Left forelimb (tissue), 1 donor: ENCODE data around the gene AZU1.

ENCODE experiments used
- DNase-seq: peaks from one replicate; pipeline ENCODE4 v3.0.0-alpha.2; 2018; ENCODE audit warnings: low spot score

Gene AZU1

GRCh38 chr19:797528-798414 lies 29.9 kb upstream of the AZU1 start:
- peak; percentile 94 for DNase-seq

- DNase-seq, result no peak
These were observed 29.1 kb upstream of the AZU1 start for GRCh38 chr19:798415-799075.

- DNase-seq, result no peak
These were observed 28.4 kb upstream of the AZU1 start for GRCh38 chr19:799076-799881.

GRCh38 chr19:800360-801029 lies 27.1 kb upstream of the AZU1 start:
- DNase-seq, result no peak

- DNase-seq, result no peak
These were observed 26.4 kb upstream of the AZU1 start for GRCh38 chr19:801030-801860.

GRCh38 chr19:801861-802497 lies 25.7 kb upstream of the AZU1 start:
- DNase-seq, result no peak

- no peak for DNase-seq
These were observed 25.0 kb upstream of the AZU1 start for GRCh38 chr19:802498-803098.

GRCh38 chr19:803099-803561 lies 24.5 kb upstream of the AZU1 start:
- no peak for DNase-seq

GRCh38 chr19:803686-804418 lies 23.8 kb upstream of the AZU1 start:
- DNase-seq, result no peak

GRCh38 chr19:804419-805165 lies 23.0 kb upstream of the AZU1 start:
- DNase-seq, result no peak

- no peak for DNase-seq
These were observed 22.5 kb upstream of the AZU1 start for GRCh38 chr19:805166-805551.

GRCh38 chr19:805600-806550 lies 21.8 kb upstream of the AZU1 start:
- DNase-seq, result no peak

GRCh38 chr19:806815-807421 lies 20.7 kb upstream of the AZU1 start:
- DNase-seq, result no peak

- no peak for DNase-seq
These were observed 19.8 kb upstream of the AZU1 start for GRCh38 chr19:807627-808422.

- no peak for DNase-seq
These were observed 19.2 kb upstream of the AZU1 start for GRCh38 chr19:808423-808775.
